Testis (tissue), 3 donors: ENCODE results near the gene ANKRD13C. TPM values are rescaled to one million over a fixed set of nuclear protein-coding genes. Genes with fewer than 3 reads are reported as not detected.

Experiments
- DNase-seq: peaks from one replicate; pipeline ENCODE4 v3.0.0-alpha.2; 2019
- H3K27ac ChIP-seq, 2 donors: fragments of 200-600 bp; sonication (generic); one replicate each; pipeline ENCODE4 v1.5.1; 2019
- H3K27me3 ChIP-seq: fragments of 200-600 bp; sonication (generic); one replicate; pipeline ENCODE4 v1.5.1; 2019
- H3K36me3 ChIP-seq: fragments of 200-600 bp; sonication (generic); one replicate; pipeline ENCODE4 v1.5.1; 2017; ENCODE audit warnings: low read depth; ENCODE audit errors: missing control alignments
- H3K4me1 ChIP-seq: fragments of 200-600 bp; sonication (generic); one replicate; pipeline ENCODE4 v1.5.1; 2019
- H3K4me3 ChIP-seq, 2 donors: fragments of 200-600 bp; sonication (generic); one replicate each; pipeline ENCODE4 v1.5.1; 2017 to 2019
- H3K9me3 ChIP-seq: fragments of 200-600 bp; sonication (generic); one replicate; pipeline ENCODE4 v1.5.1; 2017
- CTCF ChIP-seq, 3 experiments: fragments of 450-650 bp in 2 of 3; fragments of 200-600 bp in 1 of 3; sonication (generic) in 1 of 3; IDR thresholded peaks; one replicate each; pipeline ENCODE4 v1.5.1; 2016 to 2019; ENCODE audit warnings: antibody characterized with exemption in 3 of 3, mild to moderate bottlenecking in 2 of 3, moderate library complexity in 1 of 3
- POLR2A ChIP-seq: fragments of 450-650 bp; IDR thresholded peaks from one replicate; pipeline ENCODE4 v1.6.1; 2017; ENCODE audit warnings: antibody characterized with exemption, mild to moderate bottlenecking, moderate library complexity
- WGBS, 2 donors: methylation state at CpG; one replicate each; pipeline ENCODE4 v1.1.5; 2018; 5-methylcytosine and 5-hydroxymethylcytosine counted together
- intact Hi-C: fragments of 100-400 bp; cut with DNase I; formaldehyde crosslinking; loops from one replicate; pipeline ENCODE4 v1.15.1; 2023; ENCODE audit warnings: low total_unique reads
- polyA plus RNA-seq: library from polyadenylated mRNA; stranded (reverse); fragments of 350-450 nt; fragmentation: Illumina TruSeq; extraction: RNeasy Lipid Tissue Mini Kit (QIAGEN cat#74804); gene quantifications from one replicate; pipeline ENCODE4 v1.2.3, GENCODE V29; 2014; ENCODE audit warnings: low read depth, low replicate concordance; ENCODE audit not compliant: insufficient read depth
- total RNA-seq, 2 donors: library from RNA; depleted of rRNA; stranded (reverse); fragments of >200 nt; gene quantifications; one replicate each; pipeline ENCODE4 v1.2.3, GENCODE V29; 2016

The ANKRD13C gene
- total and polyA plus RNA-seq, 3 donors from 2014 or later = 8.0 to 21.7 (median 18.7) TPM

DNA sequence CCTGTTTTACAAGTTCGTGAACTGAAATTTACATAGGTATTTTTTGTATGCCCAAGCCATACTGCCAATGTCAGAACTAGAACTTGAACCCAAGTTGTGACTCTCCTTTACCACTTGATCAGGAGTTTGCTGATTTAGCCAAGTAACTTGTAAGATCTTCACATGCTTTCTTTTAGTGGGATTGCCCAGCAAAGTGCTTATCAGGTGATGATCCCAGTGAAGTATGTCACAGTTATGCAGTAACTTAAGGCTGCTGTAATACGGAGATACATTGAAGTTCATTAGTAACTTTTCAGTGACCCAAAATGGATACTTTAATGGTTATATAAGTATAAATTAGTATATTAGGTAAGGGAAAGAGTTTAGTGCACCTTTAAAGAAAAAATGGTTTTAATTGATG is 129.6 kb downstream of the ANKRD13C start:
- intact Hi-C loops = no loop called here

GRCh38 chr1:70222716-70223235 is 131.7 kb downstream of the ANKRD13C start:
- 28 to 40% methylated on average over 3 of the region's 3 CpGs for WGBS, 2 donors
- TF ChIP-seq POLR2A = no peak
- no peak for TF ChIP-seq CTCF (IDR thresholded peaks at IDR 0.05)
- intact Hi-C loops = no loop called here
- H3K27ac ChIP-seq = peak overlapping the region in 1 of 2 donors; percentile 97
- DNase-seq = no peak
- no peak overlapping the region for H3K4me3 ChIP-seq
- H3K36me3 ChIP-seq = no peaks in the 10 kb centered on the region
- no peaks in the 10 kb centered on the region for H3K9me3 ChIP-seq
- H3K4me1 ChIP-seq = peaks cover 28% of the 10 kb centered on the region
- H3K27me3 ChIP-seq = no peaks in the 10 kb centered on the region

More for the DNA sequence above, 129.6 kb downstream of the ANKRD13C start:
- no peak for DNase-seq
- Histone ChIP-seq H3K9me3 (no peaks in the 10 kb centered on the region), H3K27me3 (no peaks in the 10 kb centered on the region), H3K4me1 (peaks cover 28% of the 10 kb centered on the region), H3K36me3 (no peaks in the 10 kb centered on the region), H3K27ac (no peak overlapping the region), H3K4me3 (no peak overlapping the region)
- WGBS, 2 donors = 76 to 91% methylated on average over 2 of the region's 2 CpGs
- no peak for TF ChIP-seq CTCF (IDR thresholded peaks at IDR 0.05)

- intact Hi-C loops = no loop called here
- peak; percentile 97 for DNase-seq
- H3K9me3 ChIP-seq = no peaks in the 10 kb centered on the region
- H3K4me1 ChIP-seq = peaks cover 28% of the 10 kb centered on the region
- no peaks in the 10 kb centered on the region for H3K36me3 ChIP-seq
- H3K4me3 ChIP-seq = peak within 1 kb of the TSS; percentile 70 to 83
- 0 to 1% methylated on average over 60 to 74 of the region's 74 CpGs for WGBS, 2 donors
- no peaks in the 10 kb centered on the region for H3K27me3 ChIP-seq
- H3K27ac ChIP-seq = peak within 1 kb of the TSS; percentile 83 to 97
- TF ChIP-seq POLR2A = peak; percentile 35
- TF ChIP-seq CTCF (IDR thresholded peaks at IDR 0.05) = peak in 1 of 3 experiments; percentile 14
Observed at GRCh38 chr1:70221238-70222121, 133.0 kb downstream of the ANKRD13C start, which contains the start of gene SRSF11. TSS of gene SRSF11 (plus strand) at chr1:70221380. CDS start at chr1:70221637, 257 bp downstream.

- 36 to 42% methylated on average over 17 of the region's 17 CpGs for WGBS, 2 donors
- TF ChIP-seq CTCF (IDR thresholded peaks at IDR 0.05) (no peak), POLR2A (no peak)
- Histone ChIP-seq H3K27me3 (no peaks in the 10 kb centered on the region), H3K36me3 (no peaks in the 10 kb centered on the region), H3K4me3 (peak overlapping the region; percentile 70 to 83), H3K9me3 (no peaks in the 10 kb centered on the region), H3K27ac (peak overlapping the region; percentile 83 to 97), H3K4me1 (peaks cover 28% of the 10 kb centered on the region)
- intact Hi-C loops = no loop called here
- no peak for DNase-seq
Observed at GRCh38 chr1:70220517-70221237, 133.8 kb downstream of the ANKRD13C start.
